HG02623 (cell line): Measurements from ENCODE around the gene SPCS3.
"Not testable (repeated sequence)": the region's sequence is repeated elsewhere in the genome, so short reads cannot be mapped to it uniquely, and the experiment has no call there.

Source experiments
- ATAC-seq: cut with Tn5 transposase; IDR thresholded peaks from one replicate; pipeline ENCODE4 v1.9.1; 2021; ENCODE audit warnings: moderate library complexity; ENCODE audit not compliant: unreplicated experiment

SPCS3 gene

GRCh38 chr4:176319704-176320339, at the start of gene SPCS3:
Gene SPCS3, plus strand, starts transcription at chr4:176319966. Its CDS starts 111 bp downstream, at chr4:176320077.
- ATAC-seq, result peak; percentile 81

- ATAC-seq, result no peak
Measured at GRCh38 chr4:176270669-176271068, 49.1 kb upstream of the SPCS3 start.

- ATAC-seq, result no peak
Measured at GRCh38 chr4:176271749-176272148, 48.0 kb upstream of the SPCS3 start.

- ATAC-seq, result no peak
Measured at GRCh38 chr4:176272799-176273198, 47.0 kb upstream of the SPCS3 start.

DNA sequence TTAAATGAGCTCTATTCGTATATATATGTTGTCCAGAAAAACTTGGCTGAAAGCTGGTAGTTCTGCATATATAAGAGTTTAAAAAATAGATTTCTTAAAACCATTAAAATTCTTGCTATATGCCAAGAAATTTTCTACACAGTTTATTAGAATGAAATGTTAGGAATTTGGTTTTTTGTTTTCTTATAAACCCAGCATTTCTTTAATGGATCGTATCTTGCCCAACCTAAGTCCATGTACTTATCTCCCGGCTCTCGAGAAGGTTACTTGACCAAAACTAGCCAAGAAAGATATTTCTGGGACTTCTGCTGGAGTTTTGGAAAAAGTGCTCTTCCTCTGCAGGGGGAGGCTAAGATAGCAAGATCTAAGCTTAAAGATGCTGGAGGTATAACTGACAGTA, 46.0 kb upstream of the SPCS3 start:
- no peak for ATAC-seq

GRCh38 chr4:176274441-176274840, 45.3 kb upstream of the SPCS3 start:
- ATAC-seq, result no peak

- ATAC-seq, result no peak
Measured at GRCh38 chr4:176276710-176277109, 43.1 kb upstream of the SPCS3 start.

DNA sequence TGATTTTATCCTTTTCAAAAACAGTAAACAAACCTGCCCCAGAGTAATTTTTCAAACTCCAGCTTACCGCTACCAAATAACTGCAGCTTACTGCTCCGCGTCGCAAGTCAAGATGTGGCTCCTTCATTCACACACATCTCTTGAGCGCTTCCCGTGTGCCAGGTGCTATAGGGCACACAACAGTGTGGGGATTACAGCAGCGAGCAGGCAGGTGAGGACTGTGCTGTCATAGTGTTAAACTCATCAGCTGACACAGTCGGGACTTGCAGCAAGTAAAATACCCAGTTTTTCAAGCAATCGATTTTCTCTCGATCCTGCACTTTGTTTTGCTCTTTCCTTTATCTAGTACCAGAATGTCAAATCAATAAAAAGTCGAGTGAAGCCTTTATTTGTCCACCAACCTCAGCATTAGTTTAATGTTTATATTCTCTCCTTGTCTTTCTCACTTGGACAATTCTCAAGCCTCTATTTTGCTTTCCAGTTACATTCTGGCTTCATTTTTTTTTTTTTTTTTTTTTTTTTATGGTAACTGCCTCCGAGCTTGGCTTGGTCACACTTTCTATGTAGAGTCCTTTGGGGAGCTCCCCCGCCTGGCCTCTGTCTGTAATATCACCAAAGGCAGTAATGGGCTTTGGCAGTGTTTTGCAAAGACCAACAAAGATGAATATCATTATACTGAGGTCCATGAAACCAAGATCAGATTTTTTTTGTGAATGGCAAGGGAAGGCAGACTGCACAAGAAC, 42.4 kb upstream of the SPCS3 start:
- ATAC-seq, result peak; percentile 86

- not testable (repeated sequence) for ATAC-seq
Measured at GRCh38 chr4:176279560-176279959, 40.2 kb upstream of the SPCS3 start.

- no peak for ATAC-seq
Measured at GRCh38 chr4:176286728-176287127, 33.0 kb upstream of the SPCS3 start.

DNA sequence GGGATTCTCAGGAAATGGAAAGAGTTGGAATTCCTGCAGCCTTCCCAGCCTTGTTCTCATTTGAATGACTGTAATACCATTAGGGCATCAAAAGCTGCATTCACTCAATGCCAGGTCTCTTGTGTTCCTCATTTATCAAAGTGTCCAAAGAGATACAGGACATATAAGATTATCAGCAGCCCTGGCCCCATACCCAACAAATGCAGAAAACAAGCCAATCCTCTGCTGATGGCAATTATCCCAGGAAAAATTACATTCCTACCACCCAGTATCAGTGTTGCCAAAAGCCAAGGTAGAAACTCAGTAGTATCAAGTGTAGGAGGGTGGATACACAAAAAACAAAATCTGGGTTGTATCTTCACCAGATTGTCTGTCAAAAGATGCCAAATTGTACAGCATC, 32.2 kb upstream of the SPCS3 start:
- no peak for ATAC-seq

- no peak for ATAC-seq
Measured at GRCh38 chr4:176288020-176288419, 31.7 kb upstream of the SPCS3 start.

- ATAC-seq, result no peak
Measured at GRCh38 chr4:176289561-176289960, 30.2 kb upstream of the SPCS3 start.

- ATAC-seq, result no peak
Measured at GRCh38 chr4:176290520-176290919, 29.2 kb upstream of the SPCS3 start.

GRCh38 chr4:176291748-176292147, 28.0 kb upstream of the SPCS3 start:
- ATAC-seq, result no peak

- ATAC-seq, result no peak
Measured at GRCh38 chr4:176292920-176293319, 26.8 kb upstream of the SPCS3 start.

GRCh38 chr4:176293660-176294059, 26.1 kb upstream of the SPCS3 start:
- no peak for ATAC-seq

GRCh38 chr4:176295907-176296306, 23.9 kb upstream of the SPCS3 start:
- ATAC-seq, result not testable (repeated sequence)

DNA sequence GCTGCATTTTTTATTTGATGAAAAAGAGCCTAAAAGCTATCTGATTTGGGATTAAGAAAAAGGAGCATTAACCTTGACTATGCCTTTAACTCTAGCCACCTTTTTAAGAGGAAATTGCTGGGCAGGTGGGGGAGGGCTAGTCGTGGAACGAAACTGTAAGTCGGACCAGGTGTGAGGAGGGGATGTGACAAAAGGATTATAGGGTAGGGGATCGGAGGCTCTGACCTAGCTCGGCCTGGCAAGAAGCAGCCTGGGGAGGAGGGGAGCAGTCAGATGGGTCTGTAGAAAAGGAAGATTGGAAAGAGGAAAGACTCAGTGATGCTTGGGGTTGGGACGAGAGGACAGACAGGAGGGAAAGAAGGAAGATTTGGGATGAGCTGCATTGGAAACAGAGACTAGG, 21.1 kb upstream of the SPCS3 start:
- ATAC-seq, result no peak

DNA sequence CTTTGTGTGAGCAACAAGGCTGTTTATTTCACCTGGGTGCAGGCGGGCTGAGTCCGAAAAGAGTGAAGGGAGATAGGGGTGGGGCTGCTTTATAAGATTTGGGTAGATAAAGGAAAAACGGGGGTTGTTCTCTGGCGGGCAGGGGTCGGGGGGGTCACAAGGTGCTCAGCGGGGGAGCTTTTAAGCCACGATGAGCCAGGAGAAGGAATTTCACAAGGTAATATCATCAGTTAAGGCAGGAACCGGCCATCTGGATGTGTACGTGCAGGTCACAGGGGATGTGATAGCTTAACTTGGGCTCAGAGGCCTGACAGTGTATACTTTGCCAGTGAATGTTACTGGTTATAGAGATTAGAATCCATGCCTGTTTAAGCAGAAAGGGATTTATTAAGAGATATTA, 19.7 kb upstream of the SPCS3 start:
- ATAC-seq, result no peak

- no peak for ATAC-seq
Measured at GRCh38 chr4:176300565-176300964, 19.2 kb upstream of the SPCS3 start.
